ENCODE results near the gene ERMARD.

The ERMARD gene

DNA sequence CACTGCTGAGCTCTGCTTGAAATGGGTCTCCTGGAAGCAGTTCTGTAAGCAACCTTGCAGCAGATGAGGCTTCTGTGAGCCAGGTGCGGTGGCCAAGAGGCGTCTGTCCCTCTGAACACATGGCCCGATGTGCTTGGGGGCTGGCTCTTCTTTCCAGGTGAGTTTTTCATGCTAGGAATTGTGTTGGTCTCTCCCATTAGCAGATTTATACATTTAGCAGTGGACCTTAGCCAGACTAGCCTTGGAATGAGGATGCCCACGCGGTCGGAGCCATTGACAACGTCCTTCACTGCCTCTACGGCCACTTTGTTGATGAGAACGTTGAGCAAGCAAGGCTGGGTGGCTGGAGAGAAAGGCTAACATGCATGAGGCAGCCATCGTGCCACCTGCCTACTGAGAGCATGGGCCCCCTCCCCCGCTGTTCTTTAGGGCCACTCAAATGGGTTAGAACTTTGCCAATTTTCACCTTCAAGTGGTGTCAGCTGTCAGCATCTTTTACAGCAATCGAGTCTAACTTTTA is 33.5 kb downstream of the ERMARD start:
- TF ChIP-seq L3MBTL2 (conservative IDR thresholded peaks at IDR 0.05) = no peak
- TF ChIP-seq FOXM1 (IDR thresholded peaks at IDR 0.05; ENCODE audit: borderline replicate concordance) = no peak
- TF ChIP-seq BHLHE40 (IDR thresholded peaks at IDR 0.05; ENCODE audit: borderline replicate concordance) = no peak
- TF ChIP-seq SUZ12 (IDR thresholded peaks at IDR 0.05) = no peak
- TF ChIP-seq HDGF (IDR thresholded peaks at IDR 0.05; ENCODE audit: borderline replicate concordance) = no peak
- no peak for TF ChIP-seq PKNOX1 (IDR thresholded peaks at IDR 0.05)
- TF ChIP-seq TARDBP (IDR thresholded peaks at IDR 0.05) = no peak
- TF ChIP-seq ELF4 (IDR thresholded peaks at IDR 0.05) = no peak
- no peak for TF ChIP-seq FOXK2 (IDR thresholded peaks at IDR 0.05)
- no peak for TF ChIP-seq NFRKB (IDR thresholded peaks at IDR 0.05)
- POLR2A ChIA-PET = no interaction called here
- no peak for DNase-seq (ENCODE audit: extremely low spot score)
- CTCF ChIA-PET = no interaction called here

GRCh38 chr6:169785566-169785965 is 34.1 kb downstream of the ERMARD start:
- DNase-seq (ENCODE audit: extremely low spot score) = no peak
- TF ChIP-seq FOXA1 (IDR thresholded peaks at IDR 0.05) = no peak
- no peak for TF ChIP-seq SUZ12 (IDR thresholded peaks at IDR 0.05)
- no peak for TF ChIP-seq ARNT (IDR thresholded peaks at IDR 0.05)
- no peak for TF ChIP-seq CTBP1 (IDR thresholded peaks at IDR 0.05; ENCODE audit: borderline replicate concordance)
- no peak for TF ChIP-seq BHLHE40 (IDR thresholded peaks at IDR 0.05; ENCODE audit: borderline replicate concordance)
- TF ChIP-seq ZNF384 (IDR thresholded peaks at IDR 0.05) = no peak
- TF ChIP-seq TARDBP (IDR thresholded peaks at IDR 0.05) = no peak
- TF ChIP-seq FOXK2 (IDR thresholded peaks at IDR 0.05) = no peak
- no peak for TF ChIP-seq NFRKB (IDR thresholded peaks at IDR 0.05)
- no peak for TF ChIP-seq FOXM1 (IDR thresholded peaks at IDR 0.05; ENCODE audit: borderline replicate concordance)
- no peak for TF ChIP-seq L3MBTL2 (conservative IDR thresholded peaks at IDR 0.05)
- no peak for TF ChIP-seq HDGF (IDR thresholded peaks at IDR 0.05; ENCODE audit: borderline replicate concordance)
- no peak for TF ChIP-seq SP1 (IDR thresholded peaks at IDR 0.05)
- no peak for TF ChIP-seq PKNOX1 (IDR thresholded peaks at IDR 0.05)
- no peak for TF ChIP-seq ELF4 (IDR thresholded peaks at IDR 0.05)
- POLR2A ChIA-PET = no interaction called here
- CTCF ChIA-PET = no interaction called here

- no peak for DNase-seq (ENCODE audit: extremely low spot score)
- TF ChIP-seq PKNOX1 (IDR thresholded peaks at IDR 0.05) (no peak), L3MBTL2 (conservative IDR thresholded peaks at IDR 0.05) (no peak), ARNT (IDR thresholded peaks at IDR 0.05) (no peak), NFRKB (IDR thresholded peaks at IDR 0.05) (no peak)
- CTCF ChIA-PET = no interaction called here
- POLR2A ChIA-PET = no interaction called here
These were observed 34.9 kb downstream of the ERMARD start for GRCh38 chr6:169786349-169786748.

DNA sequence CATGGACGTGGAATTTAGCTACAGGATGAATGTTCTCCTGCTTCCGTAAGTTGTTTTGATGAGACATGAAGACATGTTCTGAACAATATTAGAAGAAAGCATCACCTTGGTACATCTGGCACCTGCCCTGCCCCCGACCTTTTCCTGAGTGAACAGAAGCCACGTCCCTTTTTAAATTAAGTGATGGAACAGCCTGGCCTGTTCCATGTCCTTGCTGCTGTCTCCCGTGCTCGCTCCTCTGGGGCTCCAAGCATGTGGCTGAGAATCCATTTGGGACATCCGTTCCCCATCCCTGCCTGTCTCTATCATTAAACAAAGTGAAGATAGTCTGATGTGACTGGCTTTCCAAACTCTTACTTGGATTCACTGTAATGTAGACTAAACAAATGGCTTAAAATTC is 36.4 kb downstream of the ERMARD start:
- no peak for DNase-seq (ENCODE audit: extremely low spot score)
- no peak for TF ChIP-seq FOXM1 (IDR thresholded peaks at IDR 0.05; ENCODE audit: borderline replicate concordance)
- TF ChIP-seq TARDBP (IDR thresholded peaks at IDR 0.05) = no peak
- TF ChIP-seq CTBP1 (IDR thresholded peaks at IDR 0.05; ENCODE audit: borderline replicate concordance) = no peak
- TF ChIP-seq NFRKB (IDR thresholded peaks at IDR 0.05) = no peak
- TF ChIP-seq FOXK2 (IDR thresholded peaks at IDR 0.05) = no peak
- TF ChIP-seq PKNOX1 (IDR thresholded peaks at IDR 0.05) = no peak
- ChIA-PET CTCF (interaction anchor here (0.5 kb wide), 1 partner anchor 949 kb away, joined by 4 read pairs; no protein-coding TSS in a partner anchor), POLR2A (no interaction called here)

DNA sequence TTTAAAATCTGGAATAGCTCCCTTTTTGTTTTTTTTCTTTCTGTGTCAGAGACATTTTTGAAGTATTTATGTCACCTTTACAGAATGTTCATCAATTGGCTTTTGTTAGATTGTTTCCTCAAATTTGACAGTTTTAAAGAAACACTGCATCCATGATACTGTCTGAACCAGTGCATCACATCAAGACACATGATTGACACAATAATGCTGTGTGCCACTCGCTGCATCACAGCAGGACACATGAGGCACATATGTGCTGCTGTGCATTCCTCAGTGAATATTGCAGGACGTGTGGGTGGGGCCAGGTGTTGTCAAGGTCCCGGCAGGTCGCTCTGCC is 37.4 kb downstream of the ERMARD start:
- no peak for DNase-seq (ENCODE audit: extremely low spot score)
- ChIA-PET CTCF (interaction anchor here (0.8 to 1.8 kb wide), 4 partner anchors 10 to 761 kb away, joined by 3 to 9 read pairs (median 5); no protein-coding TSS in a partner anchor), POLR2A (no interaction called here)
- 0 out of 2 replicates have a peak, but pooled peaks have one; percentile 44 for TF ChIP-seq PKNOX1 (IDR thresholded peaks at IDR 0.05)
- TF ChIP-seq SP1 (IDR thresholded peaks at IDR 0.05) = no peak

DNA sequence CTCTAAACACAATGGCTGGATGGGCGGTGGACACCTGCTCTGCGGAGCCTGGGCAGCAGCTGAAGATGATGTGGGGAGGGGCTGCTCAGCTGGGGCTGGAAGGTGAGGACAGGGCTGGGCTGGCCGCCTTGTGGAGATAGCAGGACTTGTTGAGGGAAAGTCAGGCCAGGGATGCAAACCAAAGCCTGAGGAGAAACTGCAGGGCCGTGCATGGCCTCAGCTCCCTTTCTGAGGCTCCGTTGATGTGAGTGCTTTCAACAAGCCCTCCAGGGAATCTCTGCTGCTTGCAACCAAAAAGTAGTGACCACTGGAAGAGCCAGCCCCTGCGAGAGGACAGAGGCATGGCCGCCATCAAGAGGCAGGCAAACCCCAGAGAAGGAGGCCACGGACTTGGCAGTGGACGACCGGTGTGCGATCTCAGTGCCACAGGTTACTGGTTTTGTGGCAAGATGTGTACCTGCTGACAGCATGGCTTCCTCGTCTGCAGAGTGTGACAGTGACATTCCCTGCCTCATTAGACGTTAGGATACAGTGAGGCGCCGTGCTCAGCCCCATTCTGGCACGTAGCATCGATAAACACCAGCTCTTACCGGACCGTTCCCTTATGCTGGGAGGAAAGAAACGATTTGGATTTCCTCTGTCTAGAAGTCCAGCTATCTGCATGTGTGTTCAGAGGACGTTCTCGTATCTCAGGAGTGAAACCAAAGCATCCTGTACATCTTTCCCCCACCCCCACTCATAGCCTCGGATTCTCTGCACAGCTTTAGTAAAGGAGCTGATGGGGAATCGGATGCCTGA is 37.9 kb downstream of the ERMARD start:
- no peak for DNase-seq (ENCODE audit: extremely low spot score)
- ChIA-PET POLR2A (interaction anchor here (1.5 to 1.8 kb wide), 2 partner anchors 741 to 832 kb away, joined by 3 read pairs; no protein-coding TSS in a partner anchor), CTCF (interaction anchor here (0.6 to 2.1 kb wide), 11 partner anchors 10 to 760 kb away, joined by 3 to 16 read pairs (median 5); partner anchors contain the start of genes DYNLT2 and ERMARD)
- TF ChIP-seq FOXM1 (IDR thresholded peaks at IDR 0.05; ENCODE audit: borderline replicate concordance) (no peak), SP1 (IDR thresholded peaks at IDR 0.05) (no peak), SUZ12 (IDR thresholded peaks at IDR 0.05) (no peak), TARDBP (IDR thresholded peaks at IDR 0.05) (no peak), FOXA1 (IDR thresholded peaks at IDR 0.05) (no peak), FOXK2 (IDR thresholded peaks at IDR 0.05) (no peak), ZNF384 (IDR thresholded peaks at IDR 0.05) (no peak), L3MBTL2 (conservative IDR thresholded peaks at IDR 0.05) (no peak), BHLHE40 (IDR thresholded peaks at IDR 0.05; ENCODE audit: borderline replicate concordance) (no peak), CTBP1 (IDR thresholded peaks at IDR 0.05; ENCODE audit: borderline replicate concordance) (no peak), HDGF (IDR thresholded peaks at IDR 0.05; ENCODE audit: borderline replicate concordance) (no peak), ELF4 (IDR thresholded peaks at IDR 0.05) (no peak), ARNT (IDR thresholded peaks at IDR 0.05) (no peak), LEF1 (IDR thresholded peaks at IDR 0.05; ENCODE audit: borderline replicate concordance) (no peak), NFRKB (IDR thresholded peaks at IDR 0.05) (no peak), PKNOX1 (IDR thresholded peaks at IDR 0.05) (no peak)
